Stromal cell of bone marrow (primary cell): ENCODE results near the gene GCHFR.

Experiments
- DNase-seq: peaks from one replicate; pipeline ENCODE4 v3.0.0-alpha.2; 2012; ENCODE audit warnings: low read depth

Gene GCHFR

DNA sequence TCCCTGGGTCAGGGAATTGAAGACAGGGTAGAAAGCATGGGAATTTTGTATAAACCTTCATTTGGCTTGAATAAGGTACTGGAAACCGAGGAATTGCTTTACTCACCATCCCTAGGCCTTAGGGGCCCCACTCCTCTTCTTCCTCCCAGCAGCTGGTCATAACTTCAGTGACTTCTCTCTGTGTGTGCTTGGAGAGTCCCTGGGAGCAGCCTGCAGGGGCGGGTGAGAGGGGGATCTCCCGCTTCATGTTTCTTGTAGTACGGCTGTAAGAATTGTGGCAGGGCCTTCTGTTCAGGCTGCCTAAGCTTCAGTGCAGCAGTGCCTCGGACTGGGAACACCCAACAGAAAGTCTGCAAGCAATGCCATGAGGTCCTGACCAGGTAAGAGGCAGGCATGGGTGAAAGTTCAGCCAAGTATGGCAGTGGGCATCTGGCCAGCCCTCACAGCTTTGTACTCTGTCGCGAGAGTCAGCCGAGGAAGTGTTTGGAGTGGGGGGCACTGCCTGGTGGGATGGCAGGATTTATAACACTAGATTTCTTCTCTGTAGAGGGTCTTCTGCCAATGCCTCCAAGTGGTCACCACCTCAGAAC lies 45.1 kb downstream of the GCHFR start:
- DNase-seq = no peak

DNA sequence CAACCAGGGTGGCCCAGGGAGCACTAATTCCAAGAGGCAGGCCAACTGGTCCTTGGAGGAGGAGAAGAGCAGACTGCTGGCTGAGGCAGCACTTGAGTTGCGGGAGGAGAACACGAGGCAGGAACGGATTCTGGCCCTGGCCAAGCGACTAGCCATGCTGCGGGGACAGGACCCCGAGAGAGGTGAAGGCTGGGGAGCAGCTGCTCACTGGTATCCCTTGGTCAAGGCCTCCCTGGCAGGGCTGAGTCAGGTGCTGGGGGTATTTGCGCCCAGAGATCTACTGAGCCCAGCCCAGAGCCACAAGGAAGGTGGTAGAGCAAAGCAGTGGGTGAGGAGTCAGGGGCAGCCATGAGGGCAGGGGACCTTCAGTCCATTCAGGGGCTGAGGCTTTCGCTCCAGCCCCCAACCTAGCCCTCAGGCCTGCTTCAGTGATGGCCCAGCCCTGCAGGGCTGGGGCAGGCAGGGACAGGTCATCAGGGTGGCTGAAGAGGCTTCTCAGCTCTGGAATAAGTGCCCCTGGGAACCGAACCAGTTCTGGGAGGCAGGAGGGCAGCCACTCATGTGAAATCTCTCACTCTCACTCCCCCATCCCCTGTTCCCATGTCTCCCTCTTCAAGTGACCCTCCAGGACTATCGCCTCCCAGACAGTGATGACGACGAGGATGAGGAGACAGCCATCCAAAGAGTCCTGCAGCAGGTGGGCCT lies 49.0 kb downstream of the GCHFR start:
- DNase-seq = no peak

GRCh38 chr15:40815042-40815698 lies 51.3 kb downstream of the GCHFR start:
- no peak for DNase-seq
